ENCODE results near the gene TTC27.

DNA sequence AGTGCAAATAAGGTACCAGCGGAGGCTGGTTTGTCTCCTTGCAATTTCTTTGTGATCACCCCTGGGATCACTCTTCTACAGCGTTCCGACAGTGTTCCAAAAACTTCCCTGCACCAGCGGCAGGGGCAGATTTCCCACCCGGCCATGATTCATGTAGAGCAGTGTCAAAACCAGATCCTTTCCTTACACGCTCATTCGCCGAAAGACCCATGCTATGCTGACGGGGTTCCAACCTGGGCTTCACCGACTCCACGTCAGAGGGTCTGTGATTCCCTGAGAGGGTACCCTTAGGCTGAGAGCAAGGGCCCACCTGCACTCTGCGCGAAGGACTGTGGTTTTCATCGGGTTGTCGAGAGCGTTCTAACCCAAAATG lies 423 bp upstream of the TTC27 start:
- TF ChIP-seq RAD21 (IDR thresholded peaks at IDR 0.05) (no peak), SP1 (IDR thresholded peaks at IDR 0.05) (no peak), CTCF (IDR thresholded peaks at IDR 0.05; ENCODE audit: low read depth, low read length, missing input control) (no peak)

Measured in liver (tissue), 3 donors.